Adrenal gland (tissue), 12 donors: Measurements from ENCODE around the gene MEFV. TPM values are rescaled to one million over a fixed set of nuclear protein-coding genes. Genes with fewer than 3 reads are reported as not detected.
"Not testable (repeated sequence)": the region's sequence is repeated elsewhere in the genome, so short reads cannot be mapped to it uniquely, and the experiment has no call there.

Source experiments
- DNase-seq, 7 donors: peaks; one replicate each; pipeline ENCODE4 v3.0.0-alpha.2; 2019 to 2020
- H3K27ac ChIP-seq, 5 donors: fragments of 200-600 bp; sonication (generic) in 4 of 5; 1 replicate in 3 of 5; 2 replicates in 2 of 5; pipeline versions ENCODE4 v1.5.1 to v1.8.0; 2016 to 2020; ENCODE audit warnings: mild to moderate bottlenecking in 1 of 5
- H3K27me3 ChIP-seq: fragments of 200-600 bp; 2 replicates; pipeline ENCODE4 v1.8.0; 2021
- H3K36me3 ChIP-seq, 2 donors: fragments of 200-600 bp; replicated peaks in 1 of 2; 1 replicate in 1 of 2; 2 replicates in 1 of 2; pipeline versions ENCODE4 v1.5.1 to v1.8.0; 2018 to 2022
- H3K4me1 ChIP-seq, 2 donors: fragments of 200-600 bp; replicated peaks in 1 of 2; 1 replicate in 1 of 2; 2 replicates in 1 of 2; pipeline versions ENCODE4 v1.5.1 to v1.8.0; 2018 to 2021
- H3K4me3 ChIP-seq, 4 donors: fragments of 200-600 bp; sonication (generic) in 3 of 4; one replicate each; pipeline ENCODE4 v1.5.1; 2016 to 2018
- H3K9me3 ChIP-seq, 3 donors: fragments of 200-600 bp; sonication (generic) in 1 of 3; replicated peaks in 1 of 3; 1 replicate in 2 of 3; 2 replicates in 1 of 3; pipeline versions ENCODE4 v1.5.1 to v1.8.0; 2016 to 2021
- POLR2A ChIP-seq, 2 donors: fragments of 450-650 bp; IDR thresholded peaks; one replicate each; pipeline ENCODE4 v1.6.1; 2017; ENCODE audit warnings: antibody characterized with exemption in 2 of 2, mild to moderate bottlenecking in 2 of 2, moderate library complexity in 1 of 2
- WGBS, 4 donors: extraction: QIAGEN DNeasy Blood & Tissue Kit in 2 of 4; methylation state at CpG; one replicate each; pipeline versions ENCODE4 v1.1.5 to v1.1.7; 2013 to 2017; 5-methylcytosine and 5-hydroxymethylcytosine counted together
- intact Hi-C, 2 donors: fragments of 100-400 bp; cut with DNase I; formaldehyde crosslinking; loops; one replicate each; pipeline versions ENCODE4 v1.14.1 to v1.15.0; 2022 to 2023
- polyA plus RNA-seq, 3 donors: library from polyadenylated mRNA; stranded (reverse); fragments of 200-250 nt in 2 of 3; fragments of 350-450 nt in 1 of 3; fragmentation: Illumina TruSeq in 1 of 3; extraction: RNeasy Lipid Tissue Mini Kit (QIAGEN cat#74804) in 1 of 3; gene quantifications; one replicate each; pipeline ENCODE4 v1.2.3, GENCODE V29; 2013 to 2014
- total RNA-seq, 9 donors: library from RNA; depleted of rRNA in 4 of 9; stranded (reverse); fragments of >200 nt in 4 of 9; fragments of 120-200 nt in 1 of 9; fragmentation: NEBNext Ultra II Directional in 1 of 9; extraction: Animal tissue kit (Norgen Biotek cat#: 25700) in 1 of 9; gene quantifications; one replicate each; pipeline versions ENCODE4 v1.1.0 to v1.2.4, GENCODE V29; 2013 to 2023
- TF ChIP-seq, protein P1 (sequence below), 6 experiments: fragments of 450-650 bp in 4 of 6; fragments of 200-600 bp in 2 of 6; sonication (generic) in 1 of 6; IDR thresholded peaks; 1 replicate in 5 of 6; 2 replicates in 1 of 6; pipeline versions ENCODE4 v1.5.1 to v1.8.0; 2016 to 2021; ENCODE audit warnings: antibody characterized with exemption in 6 of 6, mild to moderate bottlenecking in 2 of 6, moderate library complexity in 1 of 6
- donor health status: healthy with polysubstance abuse.
- donor health status: Bipolar disorder and iron deficiency.
- donor health status: DM: yes; HTN: yes; CAD: no.
- donor health status: DM: no; HTN: no; CAD: no.
- donor health status: DM: no; HTN: no; CAD: no.
- donor health status: DM: yes; HTN: yes; CAD: no.

Gene MEFV
- total and polyA plus RNA-seq, 12 donors, result 0.39 to 7.8 (median 3.0) TPM

DNA sequence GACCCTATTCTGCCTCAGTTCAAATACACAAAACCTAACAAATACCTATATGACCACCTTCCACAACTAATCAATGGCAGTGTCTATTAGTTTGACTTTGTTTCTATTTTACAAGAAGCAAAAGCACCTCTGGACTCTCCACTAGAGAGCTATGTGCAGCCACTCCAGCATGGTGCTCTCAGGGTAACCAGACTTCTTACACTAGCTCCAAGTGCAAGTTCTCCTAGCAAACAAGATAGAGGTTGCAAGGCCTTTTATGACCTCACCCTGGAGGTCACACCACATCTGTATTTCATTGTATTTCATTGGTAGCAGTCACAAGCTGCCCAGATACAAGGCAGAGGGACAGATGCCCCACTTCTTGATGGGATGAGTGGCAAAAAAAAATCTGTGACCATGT is 18.5 kb upstream of the MEFV start:
- H3K27me3 ChIP-seq, result no peaks in the 10 kb centered on the region
- no peaks in the 10 kb centered on the region for H3K36me3 ChIP-seq
- DNase-seq, result peak in 1 of 7 donors; percentile 17
- H3K4me3 ChIP-seq, result no peak overlapping the region
- H3K27ac ChIP-seq, result no peak overlapping the region
- TF ChIP-seq, protein P1, sequence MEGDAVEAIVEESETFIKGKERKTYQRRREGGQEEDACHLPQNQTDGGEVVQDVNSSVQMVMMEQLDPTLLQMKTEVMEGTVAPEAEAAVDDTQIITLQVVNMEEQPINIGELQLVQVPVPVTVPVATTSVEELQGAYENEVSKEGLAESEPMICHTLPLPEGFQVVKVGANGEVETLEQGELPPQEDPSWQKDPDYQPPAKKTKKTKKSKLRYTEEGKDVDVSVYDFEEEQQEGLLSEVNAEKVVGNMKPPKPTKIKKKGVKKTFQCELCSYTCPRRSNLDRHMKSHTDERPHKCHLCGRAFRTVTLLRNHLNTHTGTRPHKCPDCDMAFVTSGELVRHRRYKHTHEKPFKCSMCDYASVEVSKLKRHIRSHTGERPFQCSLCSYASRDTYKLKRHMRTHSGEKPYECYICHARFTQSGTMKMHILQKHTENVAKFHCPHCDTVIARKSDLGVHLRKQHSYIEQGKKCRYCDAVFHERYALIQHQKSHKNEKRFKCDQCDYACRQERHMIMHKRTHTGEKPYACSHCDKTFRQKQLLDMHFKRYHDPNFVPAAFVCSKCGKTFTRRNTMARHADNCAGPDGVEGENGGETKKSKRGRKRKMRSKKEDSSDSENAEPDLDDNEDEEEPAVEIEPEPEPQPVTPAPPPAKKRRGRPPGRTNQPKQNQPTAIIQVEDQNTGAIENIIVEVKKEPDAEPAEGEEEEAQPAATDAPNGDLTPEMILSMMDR (IDR thresholded peaks at IDR 0.05), result no peak
- TF ChIP-seq POLR2A (IDR thresholded peaks at IDR 0.05), result no peak
- intact Hi-C loops, result no loop called here
- no peaks in the 10 kb centered on the region for H3K9me3 ChIP-seq
- no peaks in the 10 kb centered on the region for H3K4me1 ChIP-seq

DNA sequence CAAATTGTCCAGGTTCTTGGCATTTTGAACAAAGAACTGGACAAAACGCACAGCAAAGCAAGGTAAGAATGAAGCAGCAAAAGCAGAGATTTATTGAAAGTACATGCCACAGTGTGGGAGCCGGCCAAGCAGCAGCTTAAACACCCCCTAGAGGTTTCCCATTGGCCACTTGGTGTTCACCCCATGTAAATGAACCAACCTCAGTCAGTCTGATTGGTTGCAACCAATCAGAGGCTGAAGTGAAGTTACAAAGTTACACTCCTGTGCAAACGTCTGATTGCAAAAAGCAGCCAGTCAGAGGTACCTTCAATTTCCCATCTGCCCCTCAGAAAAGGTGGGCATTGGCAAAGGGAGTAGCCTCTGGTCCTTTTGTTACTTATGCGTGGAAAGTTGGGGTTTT is 18.1 kb upstream of the MEFV start:
- 41 to 53% (median 47%) methylated on average over 4 of the region's 4 CpGs for WGBS, 4 donors
- no peaks in the 10 kb centered on the region for H3K9me3 ChIP-seq
- no peaks in the 10 kb centered on the region for H3K4me1 ChIP-seq
- no peaks in the 10 kb centered on the region for H3K36me3 ChIP-seq
- no peak overlapping the region for H3K27ac ChIP-seq
- H3K4me3 ChIP-seq, result no peak overlapping the region
- no peaks in the 10 kb centered on the region for H3K27me3 ChIP-seq
- TF ChIP-seq, protein P1 (IDR thresholded peaks at IDR 0.05), result no peak
- no peak for TF ChIP-seq POLR2A (IDR thresholded peaks at IDR 0.05)
- DNase-seq, result peak in 2 of 7 donors; percentile 49 to 54
- intact Hi-C loops, result no loop called here

DNA sequence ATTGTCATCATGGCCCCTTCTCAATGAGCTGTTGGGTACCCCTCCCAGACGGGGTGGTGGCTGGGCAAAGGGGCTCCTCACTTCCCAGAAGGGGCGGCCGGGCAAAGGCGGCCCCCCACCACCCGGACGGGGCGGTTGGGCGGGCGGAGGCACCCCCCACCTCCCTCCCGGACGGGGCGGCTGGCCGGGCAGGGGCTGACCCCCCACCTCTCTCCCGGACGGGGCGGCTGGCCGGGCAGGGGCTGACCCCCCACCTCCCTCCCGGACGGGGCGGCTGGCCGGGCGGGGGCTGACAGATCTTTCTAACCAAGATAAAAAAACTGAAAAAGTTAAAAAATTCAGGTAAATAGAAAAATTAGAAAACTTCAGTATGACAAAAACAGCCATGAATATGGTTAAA is 14.8 kb upstream of the MEFV start:
- WGBS, 4 donors, result 91 to 95% (median 93%) methylated on average over 17 to 22 of the region's 22 CpGs
- H3K27ac ChIP-seq, H3K36me3 ChIP-seq, H3K4me1 ChIP-seq, H3K27me3 ChIP-seq, H3K9me3 ChIP-seq, intact Hi-C loops, DNase-seq, H3K4me3 ChIP-seq: not testable (repeated sequence)

DNA sequence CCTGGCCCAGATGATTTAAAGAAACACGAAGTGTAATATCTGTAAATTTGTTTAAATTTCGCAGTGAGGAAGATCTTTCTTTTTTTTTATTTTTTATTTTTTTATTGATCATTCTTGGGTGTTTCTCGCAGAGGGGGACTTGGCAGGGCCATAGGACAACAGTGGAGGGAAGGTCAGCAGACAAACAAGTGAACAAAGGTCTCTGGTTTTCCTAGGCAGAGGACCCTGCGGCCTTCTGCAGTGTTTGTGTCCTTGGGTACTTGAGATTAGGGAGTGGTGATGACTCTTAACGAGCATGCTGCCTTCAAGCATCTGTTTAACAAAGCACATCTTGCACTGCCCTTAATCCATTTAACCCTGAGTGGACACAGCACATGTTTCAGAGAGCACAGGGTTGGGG is 14.3 kb upstream of the MEFV start:
- H3K27ac ChIP-seq, DNase-seq, intact Hi-C loops, H3K9me3 ChIP-seq, H3K27me3 ChIP-seq, H3K4me3 ChIP-seq, H3K36me3 ChIP-seq: not testable (repeated sequence)
- 45 to 62% (median 52%) methylated on average over 5 of the region's 5 CpGs for WGBS, 4 donors
- H3K4me1 ChIP-seq, result peaks cover 0 to 15% of the 10 kb centered on the region in 2 donors

DNA sequence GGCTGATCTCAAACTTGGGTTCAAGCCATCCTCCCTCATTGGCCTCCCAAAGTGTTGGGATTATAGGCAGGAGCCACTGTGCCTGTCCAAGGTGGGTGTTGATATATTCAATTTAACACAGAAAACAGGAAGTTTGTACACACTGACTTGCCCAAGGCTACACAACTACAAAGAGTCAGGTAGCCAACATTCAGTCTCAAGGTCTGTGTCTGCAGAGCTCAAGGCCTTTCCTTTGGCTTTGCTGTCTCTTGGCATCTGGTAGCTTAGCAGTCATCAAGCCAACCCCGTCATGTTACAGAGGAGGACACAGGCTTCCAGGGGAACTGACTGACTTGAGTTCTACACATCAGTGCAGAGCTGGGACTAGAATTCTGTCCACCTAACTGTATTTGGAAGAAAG is 11.9 kb upstream of the MEFV start:
- H3K4me3 ChIP-seq, result no peak overlapping the region
- WGBS, 4 donors, result 38 to 50% (median 43%) methylated on average over 1 of the region's 1 CpG
- peaks cover 0 to 22% of the 10 kb centered on the region in 2 donors for H3K4me1 ChIP-seq
- H3K27me3 ChIP-seq, result no peaks in the 10 kb centered on the region
- intact Hi-C loops, result loop anchor here in 1 of 2 donors (10.0 kb wide), 1 partner anchor 227 kb away; the partner anchor contains the start of gene C16orf90
- no peak for TF ChIP-seq POLR2A (IDR thresholded peaks at IDR 0.05)
- TF ChIP-seq, protein P1 (IDR thresholded peaks at IDR 0.05), result no peak
- DNase-seq, result peak in 6 of 7 donors; percentile 46 to 72 (median 50)
- no peaks in the 10 kb centered on the region for H3K9me3 ChIP-seq
- peak overlapping the region in 1 of 5 donors; percentile 19 for H3K27ac ChIP-seq
- no peaks in the 10 kb centered on the region for H3K36me3 ChIP-seq
